Measurements from ENCODE around the gene UGT1A9.
A peak's percentile ranks its signal among the peaks of the same experiment; 100 is the strongest.
"Not testable (repeated sequence)": the region's sequence is repeated elsewhere in the genome, so short reads cannot be mapped to it uniquely, and the experiment has no call there.

Gene UGT1A9

DNA sequence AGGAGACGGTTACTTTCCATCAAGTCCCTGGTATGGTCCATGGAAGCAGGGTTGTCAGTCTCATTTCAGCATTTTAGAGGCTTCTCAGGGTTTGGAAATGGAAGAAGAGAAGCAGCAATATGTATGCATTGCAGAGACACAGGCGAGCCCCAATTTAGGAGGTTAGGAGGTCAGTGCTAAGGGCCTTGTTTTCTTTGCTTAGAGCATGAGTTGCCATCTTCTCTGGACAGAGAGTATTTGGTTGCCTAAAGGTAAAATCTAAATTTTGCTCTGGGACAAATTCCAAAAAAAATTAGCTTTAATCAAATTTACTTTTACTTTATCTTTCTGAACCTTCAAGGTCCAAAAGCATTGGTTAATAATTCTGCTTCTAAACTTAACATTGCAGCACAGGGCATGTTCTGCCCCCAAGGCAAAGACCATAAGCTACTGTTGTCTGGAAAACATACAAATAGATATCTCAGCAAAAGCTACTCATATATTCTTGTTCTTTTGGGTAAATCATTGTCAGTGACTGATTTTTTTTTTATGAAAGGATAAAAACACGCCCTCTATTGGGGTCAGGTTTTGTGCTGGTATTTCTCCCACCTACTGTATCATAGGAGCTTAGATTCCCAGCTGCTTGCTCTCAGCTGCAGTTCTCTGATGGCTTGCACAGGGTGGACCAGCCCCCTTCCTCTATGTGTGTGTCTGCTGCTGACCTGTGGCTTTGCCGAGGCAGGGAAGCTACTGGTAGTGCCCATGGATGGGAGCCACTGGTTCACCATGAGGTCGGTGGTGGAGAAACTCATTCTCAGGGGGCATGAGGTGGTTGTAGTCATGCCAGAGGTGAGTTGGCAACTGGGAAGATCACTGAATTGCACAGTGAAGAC lies at the start of gene UGT1A9:
TSS of gene UGT1A9 (plus strand) at position 609 of the 872 bp plus-strand sequence. CDS start at position 646, 37 bp downstream.
- no peak for DNase-seq (ENCODE audit: low spot score)

DNA sequence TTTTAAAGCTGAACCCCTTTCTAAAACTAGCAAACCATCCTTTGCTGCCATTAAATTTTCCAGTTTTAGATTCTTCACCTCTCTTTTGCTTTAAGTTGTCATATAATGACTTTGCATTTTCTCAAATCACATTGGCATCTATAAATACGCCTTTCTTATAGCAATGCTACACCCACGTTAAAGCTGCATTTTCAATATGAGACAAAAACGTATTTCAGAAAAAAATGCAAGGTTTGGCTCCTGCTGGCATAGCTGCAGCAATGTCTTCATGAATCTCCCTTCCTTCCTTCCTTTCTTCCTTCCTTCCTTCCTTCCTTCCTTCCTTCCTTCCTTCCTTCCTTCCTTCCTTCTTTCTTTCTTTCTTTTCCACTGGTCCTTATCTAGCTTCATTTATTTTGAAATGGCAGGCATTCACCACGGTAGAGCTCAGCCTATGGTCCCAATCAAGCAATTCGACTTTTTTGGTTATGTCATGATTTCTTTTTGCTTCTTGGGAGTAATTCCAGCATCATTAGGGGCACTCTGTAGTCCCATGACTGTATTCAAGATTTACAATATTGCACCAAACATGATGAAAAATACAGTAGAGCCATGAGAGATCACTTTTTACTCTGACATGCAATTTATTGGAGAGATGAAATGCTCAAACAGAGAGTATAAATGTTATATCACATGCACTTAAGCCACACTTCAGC lies 44.2 kb upstream of the UGT1A9 start:
- no peak for DNase-seq (ENCODE audit: low spot score)

DNA sequence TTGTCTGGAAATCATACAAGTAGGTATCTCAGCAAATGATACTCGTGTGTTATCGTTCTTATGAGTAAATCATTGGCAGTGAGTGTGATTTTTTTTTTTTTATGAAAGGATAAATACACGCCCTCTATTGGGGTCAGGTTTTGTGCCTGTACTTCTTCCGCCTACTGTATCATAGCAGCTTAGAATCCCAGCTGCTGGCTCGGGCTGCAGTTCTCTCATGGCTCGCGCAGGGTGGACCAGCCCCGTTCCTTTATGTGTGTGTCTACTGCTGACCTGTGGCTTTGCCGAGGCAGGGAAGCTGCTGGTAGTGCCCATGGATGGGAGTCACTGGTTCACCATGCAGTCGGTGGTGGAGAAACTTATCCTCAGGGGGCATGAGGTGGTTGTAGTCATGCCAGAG lies 35.4 kb upstream of the UGT1A9 start, which contains the start of gene UGT1A10:
TSS of gene UGT1A10 (plus strand) at position 143 of the 400 bp plus-strand sequence. CDS start at position 218, 75 bp downstream.
- not testable (repeated sequence) for DNase-seq (ENCODE audit: low spot score)

DNA sequence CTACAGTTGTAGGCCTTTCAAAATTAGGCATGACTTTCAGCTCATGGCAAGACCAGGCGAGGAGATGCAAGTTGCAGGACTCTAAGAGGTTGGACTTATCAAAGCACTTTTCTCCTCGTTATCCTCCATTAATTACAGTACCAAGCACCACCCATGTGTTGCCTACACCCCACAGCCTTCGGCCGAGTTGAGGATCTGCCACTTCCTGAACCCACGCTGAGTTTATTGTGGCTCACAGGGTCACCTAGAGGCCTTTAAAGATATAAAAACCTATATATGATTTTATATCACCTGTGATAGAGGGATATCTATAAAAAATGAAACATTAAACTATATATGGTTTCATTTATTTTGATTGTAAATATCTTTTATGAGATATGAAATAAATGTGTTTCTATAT lies 32.9 kb upstream of the UGT1A9 start:
- peak; percentile 53 for DNase-seq (ENCODE audit: low spot score)

DNA sequence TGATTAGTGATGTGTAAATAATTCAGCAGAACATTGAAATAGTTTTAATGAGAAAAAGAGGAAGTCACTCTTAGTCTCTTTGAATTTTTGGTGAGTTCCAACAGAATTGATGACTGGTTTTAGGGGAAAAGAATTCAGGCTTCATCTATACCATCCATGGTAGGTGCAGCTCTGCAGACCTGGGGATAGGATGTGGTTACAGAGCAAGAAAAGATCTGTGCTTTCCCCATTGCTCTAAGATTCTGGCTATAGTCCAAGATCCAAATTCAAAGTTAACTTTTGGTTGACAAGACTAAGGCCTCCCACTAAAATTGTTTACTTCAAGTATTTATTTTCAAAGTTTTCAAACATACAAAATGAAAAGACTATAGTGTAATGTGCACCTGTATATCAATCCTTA lies 31.8 kb upstream of the UGT1A9 start:
- no peak for DNase-seq (ENCODE audit: low spot score)

DNA sequence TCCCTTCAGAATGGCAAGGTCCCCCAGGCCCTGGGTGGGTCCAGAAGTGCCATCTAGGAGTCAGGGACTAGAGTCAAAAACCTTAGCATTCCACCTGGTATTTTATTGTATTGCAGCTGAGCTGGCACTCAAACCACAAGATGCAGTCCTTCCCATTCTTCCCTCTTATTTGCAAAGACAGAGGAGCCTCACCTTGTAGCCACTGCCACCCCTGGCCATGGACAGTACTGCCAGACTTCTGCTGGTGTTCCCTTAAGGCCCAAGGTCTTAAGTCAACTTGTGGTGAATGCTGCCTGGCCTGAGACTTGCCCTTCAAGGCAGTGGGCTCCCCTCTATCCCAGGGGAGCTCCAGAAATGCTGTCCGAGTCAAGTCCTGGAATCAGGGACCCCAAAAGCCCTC lies 28.6 kb upstream of the UGT1A9 start:
- peak; percentile 62 for DNase-seq (ENCODE audit: low spot score)

DNA sequence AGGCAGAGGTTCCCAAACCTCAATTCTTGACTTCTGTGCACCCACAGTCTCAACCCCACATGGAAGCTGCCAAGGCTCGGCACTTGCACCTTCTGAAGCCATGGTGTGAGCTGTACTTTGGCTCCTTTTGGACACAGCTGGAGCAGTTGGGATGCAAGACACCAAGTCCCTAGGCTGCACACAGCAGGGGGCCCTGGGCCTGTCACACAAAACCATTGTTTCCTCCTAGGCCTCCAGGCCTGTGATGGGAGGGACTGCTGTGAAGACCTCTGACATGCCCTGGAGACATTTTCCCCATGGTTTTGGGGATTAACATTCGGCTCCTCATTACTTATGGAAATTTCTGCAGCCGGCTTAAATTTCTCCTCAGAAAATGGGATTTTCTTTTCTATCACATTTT lies 25.7 kb upstream of the UGT1A9 start:
- not testable (repeated sequence) for DNase-seq (ENCODE audit: low spot score)

DNA sequence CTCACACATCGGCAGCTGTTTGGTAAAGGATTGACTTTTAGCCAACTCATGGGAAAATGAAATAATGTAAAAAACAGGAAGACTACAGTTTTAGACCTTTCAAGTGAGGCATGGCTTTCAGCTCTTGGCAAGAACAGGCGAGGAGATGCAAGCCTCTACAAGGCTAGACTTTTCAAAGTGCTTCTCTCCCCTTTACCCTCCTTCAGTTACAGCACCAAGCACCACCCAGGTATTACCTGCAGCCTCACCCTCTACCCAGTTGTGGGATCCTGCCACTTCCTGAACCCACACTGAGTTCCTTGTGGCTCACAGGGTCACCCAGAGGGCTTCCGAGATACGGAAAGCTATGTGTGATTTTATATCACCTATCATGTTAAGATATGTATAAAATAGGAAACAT lies 20.7 kb upstream of the UGT1A9 start:
- DNase-seq (ENCODE audit: low spot score), result peak; percentile 68

DNA sequence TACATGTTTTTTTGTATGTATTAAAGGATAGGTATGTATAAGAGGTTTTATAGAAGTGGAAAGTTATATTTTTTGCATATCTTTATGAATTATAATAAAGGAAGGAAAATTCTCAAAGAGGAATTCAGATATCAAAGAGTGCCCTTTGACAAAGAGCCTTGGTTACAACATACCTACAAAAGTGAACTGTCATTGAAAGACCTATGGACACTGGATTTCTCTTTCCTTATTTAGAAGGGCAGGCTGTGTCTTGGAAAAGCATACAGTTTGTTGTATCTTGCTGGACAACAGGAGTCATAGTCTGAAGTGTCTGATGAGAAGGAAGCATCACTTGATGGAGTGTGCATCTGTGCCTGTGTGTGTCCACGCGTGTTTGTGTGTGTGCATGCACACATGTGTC lies 20.3 kb upstream of the UGT1A9 start:
- DNase-seq (ENCODE audit: low spot score), result no peak

DNA sequence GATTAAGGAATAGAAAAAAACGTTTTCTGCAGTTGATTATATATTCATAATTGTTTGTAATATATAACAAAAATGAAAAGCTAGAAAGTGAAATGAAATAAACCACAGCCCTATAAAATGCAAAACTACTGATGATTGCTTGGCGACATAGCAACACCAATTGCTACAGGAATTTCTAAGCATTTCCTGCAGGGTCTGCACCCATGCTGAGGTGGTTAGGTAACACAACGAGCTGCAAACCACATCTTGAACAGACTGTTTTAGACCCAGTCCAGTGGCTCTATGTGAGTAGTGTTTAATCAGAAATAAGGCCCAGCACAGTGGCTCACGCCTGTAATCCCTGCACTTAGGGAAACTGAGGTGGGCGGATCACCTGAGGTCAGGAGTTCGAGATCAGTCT lies 17.2 kb upstream of the UGT1A9 start:
- no peak for DNase-seq (ENCODE audit: low spot score)

DNA sequence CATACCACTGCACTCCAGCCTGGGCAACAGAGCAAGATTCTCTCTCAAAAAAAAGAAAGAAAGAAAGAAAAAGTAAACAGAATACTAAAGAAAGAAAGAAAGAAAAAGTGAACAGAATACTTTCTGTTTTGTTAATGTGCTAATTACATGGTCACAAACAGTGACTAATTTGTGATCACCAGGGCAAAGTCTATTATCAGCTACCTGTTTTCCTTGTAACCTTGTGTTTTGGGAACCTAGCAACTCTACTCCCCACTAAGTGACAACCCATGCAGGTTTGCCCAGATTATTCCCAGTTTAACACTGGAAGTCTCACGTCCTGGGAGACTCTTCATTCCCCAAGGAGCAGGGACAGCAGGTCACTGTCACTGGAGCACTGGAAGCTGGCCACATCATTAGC lies 16.7 kb upstream of the UGT1A9 start:
- peak; percentile 34 for DNase-seq (ENCODE audit: low spot score)

DNA sequence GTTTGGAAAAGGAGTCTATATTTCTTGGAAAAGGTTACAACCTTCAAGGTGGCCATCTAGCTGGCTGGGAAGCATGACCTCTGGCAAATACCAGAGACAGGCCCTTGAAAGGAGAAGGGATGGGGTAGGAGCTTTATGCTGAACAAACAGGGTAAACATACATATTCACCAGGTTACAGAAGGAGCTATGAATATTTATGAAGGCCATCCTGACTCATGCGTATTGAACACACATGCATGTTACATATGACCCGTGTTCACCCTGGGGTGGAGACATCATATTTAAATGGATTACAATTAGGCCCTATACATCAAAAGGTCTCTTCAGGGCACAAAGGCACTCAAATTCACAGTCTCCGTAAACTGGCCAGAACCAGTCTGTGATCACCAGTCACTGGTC lies 15.8 kb upstream of the UGT1A9 start:
- not testable (repeated sequence) for DNase-seq (ENCODE audit: low spot score)

DNA sequence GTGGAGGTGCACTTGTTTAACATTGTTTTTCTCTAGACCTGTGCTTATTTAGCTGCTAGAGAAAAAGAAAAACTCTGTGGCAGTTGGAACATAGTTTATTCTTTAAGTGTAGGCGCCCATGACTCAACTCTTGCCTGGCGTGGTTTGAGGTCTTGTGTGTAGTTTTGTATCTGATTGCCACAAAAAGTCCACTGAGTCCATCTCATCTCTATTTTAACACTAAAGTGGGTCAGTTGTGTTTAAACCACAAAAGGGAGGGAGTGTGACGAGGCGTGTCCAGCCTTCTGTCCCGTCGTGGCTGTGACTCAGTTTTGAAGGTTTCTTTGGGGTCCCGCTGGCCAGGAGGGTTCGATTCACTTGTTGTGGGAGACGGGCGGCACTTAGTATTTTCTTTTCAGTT lies 15.3 kb upstream of the UGT1A9 start:
- no peak for DNase-seq (ENCODE audit: low spot score)

DNA sequence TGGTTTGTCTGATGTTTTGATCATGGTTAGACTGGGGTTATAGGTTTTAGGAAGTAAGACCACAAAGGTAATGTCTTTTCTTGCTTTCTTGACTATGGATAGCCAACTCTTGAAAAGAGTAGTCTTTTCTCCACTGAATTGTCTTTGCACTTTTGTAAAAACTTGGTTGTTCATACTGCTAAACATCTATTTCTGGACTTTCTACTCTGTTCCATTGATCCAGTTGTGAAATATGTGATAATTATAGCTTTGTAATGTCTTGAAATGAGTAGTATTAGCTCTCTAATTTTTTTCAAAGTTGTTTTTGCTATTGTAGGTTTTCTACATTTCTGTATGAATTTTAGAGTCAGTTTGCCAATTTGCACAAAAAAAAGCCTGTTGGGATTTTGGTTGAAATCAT lies 13.1 kb upstream of the UGT1A9 start:
- DNase-seq (ENCODE audit: low spot score), result no peak

DNA sequence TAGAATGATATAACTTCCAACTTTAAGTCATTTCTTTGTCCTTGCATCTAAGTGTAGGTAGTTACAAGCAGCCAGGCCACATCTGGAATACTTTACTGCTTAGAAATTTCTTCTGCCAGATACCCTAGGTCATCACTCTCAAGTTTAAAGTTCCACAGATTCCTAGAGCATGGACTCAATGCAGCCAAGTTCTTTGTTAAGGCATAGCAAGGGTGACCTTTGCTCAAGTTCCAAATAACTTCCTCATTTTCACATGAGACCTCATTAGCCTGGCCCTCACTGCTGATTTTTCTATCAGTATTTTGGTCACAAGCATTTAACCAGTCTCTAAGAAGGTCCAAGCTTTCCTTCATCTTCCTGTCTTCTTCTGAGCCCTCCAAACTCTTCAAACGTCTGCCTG lies 7.8 kb upstream of the UGT1A9 start:
- DNase-seq (ENCODE audit: low spot score), result no peak

DNA sequence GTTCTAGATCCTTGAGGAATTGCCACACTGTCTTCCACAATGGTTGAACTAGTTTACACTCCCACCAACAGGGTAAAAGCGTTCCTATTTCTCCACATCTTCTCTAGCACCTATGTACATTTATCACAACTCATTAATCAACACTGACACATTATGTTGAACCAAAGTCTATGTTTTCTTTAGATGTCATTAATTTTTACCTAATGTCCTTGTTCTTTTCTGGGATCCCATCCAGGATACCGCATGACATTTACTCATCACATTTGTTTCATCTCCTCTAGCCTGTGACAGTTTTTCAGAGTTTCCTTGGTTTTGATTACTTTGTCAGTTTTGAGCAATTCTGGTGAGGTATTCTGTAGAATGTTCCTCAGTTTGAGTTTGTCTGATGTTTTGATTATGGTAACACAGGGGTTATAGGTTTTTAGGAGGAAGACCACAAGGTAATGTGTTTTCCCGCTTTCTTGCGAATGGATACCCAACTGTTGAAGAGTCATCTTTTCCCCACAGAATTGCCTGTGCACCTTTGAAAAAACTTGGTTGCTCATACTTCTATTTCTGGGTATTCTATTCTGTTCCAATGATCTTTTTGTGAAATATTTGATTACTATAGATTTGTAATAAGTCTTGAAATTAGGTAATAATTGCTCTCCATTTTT lies 3.0 kb upstream of the UGT1A9 start:
- DNase-seq (ENCODE audit: low spot score), result no peak

DNA sequence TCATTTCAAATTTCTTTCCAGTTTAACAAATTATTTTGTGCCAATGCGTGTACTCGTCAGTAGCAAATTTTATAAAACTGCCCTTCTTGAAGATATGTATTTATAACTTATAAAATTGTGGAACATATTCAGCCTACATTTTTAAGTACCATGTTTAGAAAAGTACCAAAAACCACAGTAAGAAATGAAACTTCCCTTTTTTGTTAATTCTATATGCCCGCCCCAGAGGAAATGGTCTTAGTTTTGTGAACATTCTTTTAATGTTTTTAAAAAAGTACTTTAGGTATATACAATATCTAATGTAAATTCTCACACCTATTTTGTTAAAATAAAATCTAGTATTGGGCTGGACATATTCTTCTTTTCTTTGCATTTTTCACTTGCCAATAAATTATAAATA lies 1.2 kb downstream of the UGT1A9 start:
- no peak for DNase-seq (ENCODE audit: low spot score)

DNA sequence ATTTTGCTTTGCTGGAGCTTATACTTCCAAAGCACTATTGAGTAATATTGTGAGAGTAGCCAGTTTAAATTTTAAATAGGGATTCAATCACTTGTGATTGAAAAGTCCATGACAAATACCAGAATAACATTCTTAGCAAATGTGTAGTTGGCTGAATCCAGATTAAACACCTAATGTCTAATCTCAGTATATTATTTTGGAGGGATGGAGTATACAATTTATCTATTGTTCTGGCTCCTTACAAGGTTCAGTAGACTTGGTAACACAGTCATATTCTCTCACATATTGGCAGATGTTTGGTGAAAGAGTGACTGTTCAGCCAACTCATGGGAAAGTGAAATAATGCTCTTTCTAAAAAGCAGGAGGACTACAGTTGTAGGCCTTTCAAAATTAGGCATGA lies 2.2 kb downstream of the UGT1A9 start:
- no peak for DNase-seq (ENCODE audit: low spot score)

DNA sequence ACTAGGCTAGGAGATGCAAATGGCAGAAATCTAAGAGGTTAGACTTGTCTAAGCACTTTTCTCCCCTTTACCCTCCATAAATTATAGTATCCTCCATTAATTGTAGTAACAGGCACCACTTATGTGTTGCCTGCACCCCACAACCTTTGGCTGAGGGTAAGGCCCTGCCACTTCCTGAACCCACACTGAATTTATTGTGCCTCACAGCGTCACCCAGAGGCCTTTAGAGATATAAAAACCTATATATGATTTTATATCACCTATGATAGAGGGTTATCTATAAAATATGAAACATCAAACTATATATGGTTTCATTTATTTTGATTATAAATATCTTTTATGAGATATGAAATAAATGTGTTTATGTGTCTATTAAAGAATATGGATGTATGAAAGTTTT lies 2.6 kb downstream of the UGT1A9 start:
- DNase-seq (ENCODE audit: low spot score), result no peak

DNA sequence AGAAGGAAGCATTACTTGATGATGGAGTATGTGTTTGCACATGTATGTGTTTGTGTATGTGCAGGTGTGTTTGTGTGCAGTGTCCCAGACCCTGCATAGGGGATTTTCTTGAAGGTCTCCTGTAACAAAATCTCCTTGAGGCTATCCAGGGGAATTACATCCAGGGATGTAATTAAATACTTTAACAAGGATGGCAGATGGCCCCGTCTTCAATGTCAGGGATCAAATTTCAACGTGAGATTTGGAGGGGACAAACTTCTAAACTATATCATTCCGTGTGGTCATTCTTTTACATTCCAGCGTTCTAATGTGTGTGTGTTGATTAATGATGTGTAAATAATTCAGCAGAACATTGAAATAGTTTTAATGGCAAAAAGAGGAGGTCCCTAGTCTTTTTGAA lies 3.3 kb downstream of the UGT1A9 start:
- no peak for DNase-seq (ENCODE audit: low spot score)

DNA sequence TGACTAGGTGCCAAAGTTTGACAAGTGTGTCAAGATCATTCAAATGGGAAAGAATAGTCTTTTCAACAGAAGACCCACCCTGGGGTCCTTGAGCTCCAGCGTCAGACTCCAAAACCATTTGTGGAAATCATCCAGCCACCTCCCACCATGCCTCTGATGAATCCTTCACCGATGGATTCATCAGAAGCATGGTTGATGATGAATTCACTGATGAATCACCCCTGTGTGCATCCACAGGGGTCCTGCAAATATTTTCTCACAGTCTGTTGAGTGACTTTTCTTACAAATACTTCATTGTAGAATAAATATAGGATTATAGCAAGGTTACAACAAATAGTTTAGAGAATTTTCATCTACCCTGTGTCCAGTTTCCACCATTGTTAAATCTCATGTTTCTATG lies 4.3 kb downstream of the UGT1A9 start:
- DNase-seq (ENCODE audit: low spot score), result no peak

DNA sequence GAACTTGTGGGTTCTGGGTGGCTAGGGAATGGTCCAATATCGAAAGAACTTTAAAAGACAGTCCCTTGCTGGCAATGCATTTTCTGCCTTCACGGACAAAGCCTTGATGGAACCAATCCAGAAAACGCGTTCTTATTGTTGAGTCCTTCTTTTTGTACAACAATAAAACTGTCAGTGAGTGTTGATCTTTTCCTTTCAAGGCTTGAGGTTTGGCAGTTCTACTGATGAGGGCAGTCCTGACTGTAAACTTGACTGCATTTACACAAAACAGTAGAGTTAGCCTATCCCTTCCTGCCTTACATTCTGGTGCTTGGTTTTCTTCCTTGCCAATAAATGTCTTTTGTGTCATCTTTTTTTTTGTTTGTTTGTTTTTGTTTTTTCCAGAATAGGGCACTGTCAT lies 7.5 kb downstream of the UGT1A9 start:
- DNase-seq (ENCODE audit: low spot score), result no peak
